SK-N-MC (cell line): ENCODE data around the gene ZNF358.

Experiments used
- EZH2 ChIP-seq: fragments of 200-600 bp; sonication (generic); IDR thresholded peaks from one replicate; pipeline ENCODE4 v1.6.1; 2017; ENCODE audit warnings: antibody characterized with exemption
- FOXP2 ChIP-seq: optimal IDR thresholded peaks from 2 replicates; pipeline ENCODE3; 2011; ENCODE audit warnings: mild to moderate bottlenecking, moderate library complexity; ENCODE audit not compliant: insufficient read depth; ENCODE audit errors: extremely low read length, control extremely low read depth
- POLR2AphosphoS5 ChIP-seq: IDR thresholded peaks from 2 replicates; pipeline ENCODE4 v1.6.1; 2012; ENCODE audit warnings: mild to moderate bottlenecking, low read depth, low read length, borderline replicate concordance

GRCh38 chr19:7522923-7523667 is 7.2 kb downstream of the ZNF358 start:
- TF ChIP-seq FOXP2 (no peak), EZH2 (no peak), POLR2AphosphoS5 (no peak)
